K562 (cell line): ENCODE results near the gene AGRP. TPM values are rescaled to one million over a fixed set of nuclear protein-coding genes. Genes with fewer than 3 reads are reported as not detected.

ENCODE experiments used
- ATAC-seq: fragments of 200-7000 bp; cut with Tn5 transposase; 3 replicates; pipeline ENCODE4 v1.9.1; 2020; ENCODE audit warnings: moderate library complexity
- BruUV-seq: library from RNA; stranded (reverse); fragments of 400-500 nt; replicated peaks from 2 replicates; lab custom pipeline; 2021; lab: Mats Ljungman, UMichigan
- CTCF ChIA-PET: fragments of 300-600 bp; formaldehyde crosslinking; extraction: SDS; loops from one replicate; lab custom pipeline; 2021; ENCODE audit warnings: low intra/inter-chr PET ratio; lab: Yijun Ruan, JAX
- POLR2A ChIA-PET: fragments of 300-600, 350-650 bp; sonication (Branson Sonifier 250); formaldehyde crosslinking; extraction: SDS; loops from one replicate; lab custom pipeline; 2021; ENCODE audit warnings: antibody characterized with exemption, inconsistent platforms; lab: Yijun Ruan, JAX
- DNase-seq, 4 experiments: peaks; one replicate each; pipeline versions ENCODE4 v3.0.0 to v3.0.0-alpha.2; 2011 to 2018; ENCODE audit warnings: low spot score in 3 of 4, mixed read lengths in 3 of 4; ENCODE audit errors: extremely low read depth in 1 of 4
- FAIRE-seq: peaks from 2 replicates; lab custom pipeline; 2011; peaks lifted over from hg19 to GRCh38; lab: Jason Lieb, UNC
- H2AFZ ChIP-seq: 2 replicates; pipeline ENCODE4 v1.6.0; 2011; ENCODE audit warnings: low read depth, low read length, control low read depth, inconsistent platforms
- H3K27ac ChIP-seq: fragments of 200-600 bp; 3 replicates; pipeline ENCODE4 v1.8.0; 2011; ENCODE audit warnings: low read depth, mild to moderate bottlenecking, control low read depth, inconsistent platforms, low read length, moderate library complexity, mixed read lengths; ENCODE audit errors: extremely low read depth
- H3K27me3 ChIP-seq, 2 experiments: fragments of 300-600 bp in 1 of 2; 2 replicates in 1 of 2; 3 replicates in 1 of 2; pipeline versions ENCODE4 v1.6.0 to v1.8.0; 2011; ENCODE audit warnings: inconsistent platforms in 2 of 2, low read length in 2 of 2, mild to moderate bottlenecking in 1 of 2, mixed read lengths in 1 of 2, moderate library complexity in 1 of 2; ENCODE audit not compliant: control insufficient read depth in 2 of 2, insufficient read depth in 2 of 2
- H3K36me3 ChIP-seq: fragments of 300-600 bp; 3 replicates; pipeline ENCODE4 v1.8.0; 2011; ENCODE audit warnings: mild to moderate bottlenecking, low read length, inconsistent platforms; ENCODE audit not compliant: control insufficient read depth, insufficient read depth
- H3K4me1 ChIP-seq, 2 experiments: fragments of 200-600 bp in 1 of 2; replicated peaks in 1 of 2; 2 replicates in 1 of 2; 3 replicates in 1 of 2; pipeline versions ENCODE4 v1.5.1 to v1.8.0; 2011; ENCODE audit warnings: inconsistent platforms in 2 of 2, low read length in 2 of 2, mild to moderate bottlenecking in 1 of 2, mixed read lengths in 1 of 2, moderate library complexity in 1 of 2; ENCODE audit not compliant: control insufficient read depth in 2 of 2, insufficient read depth in 2 of 2
- H3K4me2 ChIP-seq: 2 replicates; pipeline ENCODE4 v1.6.1; 2011; ENCODE audit warnings: low read length, control low read depth, inconsistent platforms, mixed read lengths; ENCODE audit not compliant: insufficient read depth
- H3K4me3 ChIP-seq: fragments of 200-600 bp; sonication (generic), shearing (Covaris generic); 2 replicates; pipeline ENCODE4 v1.5.1; 2016; ENCODE audit warnings: control low read depth, inconsistent platforms
- H3K79me2 ChIP-seq: fragments of 200-600 bp; 3 replicates; pipeline ENCODE4 v1.8.0; 2011; ENCODE audit warnings: low read length, inconsistent platforms; ENCODE audit not compliant: control insufficient read depth, insufficient read depth
- H3K9ac ChIP-seq, 2 experiments: 2 replicates each; pipeline versions ENCODE4 v1.6.0 to v1.6.1; 2011; ENCODE audit warnings: low read depth in 2 of 2, low read length in 2 of 2, control low read depth in 1 of 2, inconsistent platforms in 1 of 2, mild to moderate bottlenecking in 1 of 2, mixed read lengths in 1 of 2; ENCODE audit not compliant: insufficient read depth in 1 of 2
- H3K9me1 ChIP-seq: one replicate; pipeline ENCODE4 v1.6.0; 2011; ENCODE audit warnings: inconsistent platforms, mild to moderate bottlenecking, low read length, moderate library complexity; ENCODE audit not compliant: control insufficient read depth, insufficient read depth
- H3K9me3 ChIP-seq: replicated peaks from 2 replicates; pipeline ENCODE4 v1.5.1; 2011; ENCODE audit warnings: low read depth, low read length, inconsistent platforms; ENCODE audit not compliant: control insufficient read depth, insufficient read depth
- H4K20me1 ChIP-seq: replicated peaks from 2 replicates; pipeline ENCODE4 v1.6.1; 2011; ENCODE audit warnings: low read length, inconsistent platforms, mixed read lengths; ENCODE audit not compliant: control insufficient read depth, insufficient read depth
- ATF1 ChIP-seq, 2 experiments: fragments of 450-650 bp in 1 of 2; IDR thresholded peaks; 2 replicates each; pipeline ENCODE4 v1.6.1; 2016; ENCODE audit warnings: missing compliant biosample characterization in 1 of 2, missing genetic modification characterization in 1 of 2
- CBFA2T2 ChIP-seq: fragments of 450-650 bp; conservative IDR thresholded peaks from 2 replicates; pipeline ENCODE4 v1.6.1; 2017; ENCODE audit warnings: mild to moderate bottlenecking
- CBX3 ChIP-seq, 2 experiments: IDR thresholded peaks; 1 replicate in 1 of 2; 2 replicates in 1 of 2; pipeline ENCODE4 v1.6.1; 2012; ENCODE audit warnings: inconsistent platforms in 2 of 2, low read length in 2 of 2, borderline replicate concordance in 1 of 2, control low read depth in 1 of 2
- HMGN3 ChIP-seq: IDR thresholded peaks from 2 replicates; pipeline ENCODE4 v1.6.1; 2011; ENCODE audit warnings: borderline replicate concordance, low read depth, mild to moderate bottlenecking, mixed read lengths, low read length; ENCODE audit not compliant: insufficient read length; ENCODE audit errors: extremely low read depth
- HOXB6 ChIP-seq: fragments of 250-450 bp; sonication (Bioruptor Pico); IDR thresholded peaks from 2 replicates; pipeline ENCODE4 v1.5.1; 2022; ENCODE audit warnings: mild to moderate bottlenecking, borderline replicate concordance
- KAT8 ChIP-seq: fragments of 450-650 bp; IDR thresholded peaks from 2 replicates; pipeline ENCODE4 v1.6.1; 2016; ENCODE audit warnings: low read depth, mild to moderate bottlenecking
- MAFF ChIP-seq: IDR thresholded peaks from 2 replicates; pipeline ENCODE4 v1.6.1; 2012; ENCODE audit warnings: low read length, improper control_type of control experiment
- MTA1 ChIP-seq: fragments of 450-650 bp; IDR thresholded peaks from 2 replicates; pipeline ENCODE4 v1.6.1; 2017; ENCODE audit warnings: borderline replicate concordance
- NFE2 ChIP-seq: IDR thresholded peaks from 2 replicates; pipeline ENCODE4 v1.6.1; 2014; ENCODE audit warnings: antibody characterized with exemption, low read depth
- RBM14 ChIP-seq: fragments of 200-400 bp; formaldehyde crosslinking; IDR thresholded peaks from 2 replicates; pipeline ENCODE4 v1.6.1; 2018; ENCODE audit warnings: low read depth, mild to moderate bottlenecking, low read length, moderate library complexity, borderline replicate concordance; ENCODE audit not compliant: insufficient read depth
- TCFL5 ChIP-seq: fragments of 250-450 bp; sonication (Bioruptor Pico); conservative IDR thresholded peaks from 2 replicates; pipeline ENCODE4 v1.6.1; 2021; ENCODE audit warnings: mild to moderate bottlenecking, moderate library complexity, matching md5 sums
- TOE1 ChIP-seq, 2 experiments: fragments of 450-650 bp in 1 of 2; sonication (generic) in 1 of 2; formaldehyde crosslinking in 1 of 2; IDR thresholded peaks; 2 replicates each; pipeline versions ENCODE4 v1.7.1 to v1.8.0; 2016 to 2022; ENCODE audit warnings: borderline replicate concordance in 2 of 2, mild to moderate bottlenecking in 2 of 2, antibody characterized with exemption in 1 of 2, inconsistent platforms in 1 of 2, low read depth in 1 of 2, missing genetic modification reagents in 1 of 2, moderate library complexity in 1 of 2
- ZC3H11A ChIP-seq: IDR thresholded peaks from 2 replicates; pipeline ENCODE4 v1.6.1; 2012; ENCODE audit warnings: low read depth, low read length, improper control_type of control experiment
- ZKSCAN1 ChIP-seq: fragments of 150-350 bp; IDR thresholded peaks from 2 replicates; pipeline ENCODE4 v1.6.1; 2016; ENCODE audit warnings: low read depth, low read length
- ZKSCAN8 ChIP-seq: fragments of 200-800 bp; sonication (Bioruptor generic); IDR thresholded peaks from 2 replicates; pipeline ENCODE4 v1.6.1; 2016; ENCODE audit warnings: missing genetic modification characterization, missing compliant biosample characterization
- ZNF584 ChIP-seq: fragments of 200-800 bp; sonication (Bioruptor generic); IDR thresholded peaks from 2 replicates; pipeline ENCODE4 v1.6.1; 2016; ENCODE audit warnings: low read depth, mild to moderate bottlenecking, missing genetic modification characterization, missing compliant biosample characterization
- WGBS: fragments of 100-300 bp; shearing (Covaris generic); methylation state at CpG from one replicate; pipeline ENCODE4 v1.1.6; 2016; ENCODE audit warnings: low coverage, mixed read lengths; ENCODE audit not compliant: insufficient coverage; ENCODE audit errors: missing lambda C conversion rate; 5-methylcytosine and 5-hydroxymethylcytosine counted together
- in situ Hi-C: fragments of 300-500 bp; cut with MboI; formaldehyde crosslinking; loops from 4 replicates; pipeline ENCODE4 v1.15.0; 2018; ENCODE audit warnings: inconsistent platforms, mixed read lengths
- intact Hi-C: fragments of 100-400 bp; cut with micrococcal nuclease; formaldehyde crosslinking; loops from 2 replicates; pipeline ENCODE4 v1.14.2; 2022
- polyA plus RNA-seq, 8 experiments: library from polyadenylated mRNA; depleted of rRNA in 4 of 8; stranded (reverse) in 5 of 8; unstranded in 3 of 8; fragments of >200 nt; fragmentation: Nextera tagmentation in 2 of 8; fragmentation: Illumina TruSeq in 1 of 8; extraction: Ambion mirVana in 2 of 8; extraction: Trizol in 1 of 8; gene quantifications; 2 replicates each; pipeline versions ENCODE4 v1.2.1 to v1.2.3, GENCODE V29; 2011 to 2014; ENCODE audit warnings: inconsistent platforms in 1 of 8, missing spikeins in 1 of 8
- total RNA-seq, 7 experiments: library from RNA; depleted of rRNA in 6 of 7; stranded (reverse); fragments of >200 nt in 6 of 7; fragmentation: Illumina TruSeq in 2 of 7; extraction: Trizol in 2 of 7; gene quantifications; 2 replicates each; pipeline versions ENCODE4 v1.2.1 to v1.2.3, GENCODE V29; 2011 to 2021; ENCODE audit warnings: low replicate concordance in 1 of 7
- TF ChIP-seq, protein P1 (sequence below): fragments of 450-650 bp; formaldehyde crosslinking; IDR thresholded peaks from 2 replicates; pipeline ENCODE4 v1.4.0; 2022; ENCODE audit warnings: mild to moderate bottlenecking, moderate library complexity
- TF ChIP-seq, protein P2 (sequence below): conservative IDR thresholded peaks from 2 replicates; pipeline ENCODE4 v1.6.1; 2011; ENCODE audit warnings: low read depth, mild to moderate bottlenecking, low read length; ENCODE audit not compliant: control insufficient read depth
- TF ChIP-seq, protein P3 (sequence below): fragments of 250-450 bp; sonication (Bioruptor Pico); IDR thresholded peaks from 2 replicates; pipeline ENCODE4 v1.9.0; 2021; ENCODE audit warnings: mild to moderate bottlenecking, inconsistent platforms

AGRP gene
- total and polyA plus RNA-seq, 9 of the 15 experiments (the other 6 are each of a cell fraction or from before 2014, with no cell fraction given) = not detected

DNA sequence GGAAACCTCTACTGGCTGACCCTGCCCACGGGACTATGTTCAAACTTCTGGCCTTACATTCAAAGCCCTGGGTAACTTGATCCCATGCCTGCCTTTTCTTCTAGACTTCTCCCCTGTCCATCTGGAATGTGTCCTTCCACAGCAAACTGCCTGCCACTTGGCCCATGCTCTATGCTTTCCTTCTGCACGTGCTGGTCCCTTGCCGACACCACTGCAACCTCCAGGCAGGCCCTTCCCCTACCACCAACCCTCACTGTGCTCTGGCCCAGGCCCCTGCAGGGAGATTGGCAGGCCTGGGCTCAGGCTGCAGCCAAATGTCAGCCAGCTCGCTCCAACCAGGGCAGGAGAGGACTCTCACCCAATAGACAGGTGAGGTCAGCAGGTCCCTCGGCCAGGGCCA is 41.4 kb downstream of the AGRP start:
- 62% methylated on average over 3 of the region's 5 CpGs for WGBS
- CTCF ChIA-PET = no interaction called here

More for the DNA sequence above, 41.4 kb downstream of the AGRP start:
- Histone ChIP-seq H3K4me3 (no peak overlapping the region), H3K36me3 (peaks cover 59% of the 10 kb centered on the region; the same call in 2 of the 3 replicates), H3K4me2 (no peak overlapping the region), H3K27me3 (no peaks in the 10 kb centered on the region), H3K9me1 (no peaks in the 10 kb centered on the region), H3K4me1 (peaks cover 0 to 30% of the 10 kb centered on the region in 2 experiments; a peak in 2 of 5 replicates), H3K27ac (no peak overlapping the region), H4K20me1 (peaks cover 18% of the 10 kb centered on the region; the same call in 1 of the 2 replicates), H3K79me2 (no peaks in the 10 kb centered on the region), H3K9ac (peak overlapping the region in 1 of 2 experiments; percentile 50; a peak in 1 of 4 replicates), H3K9me3 (no peaks in the 10 kb centered on the region), H2AFZ (no peak overlapping the region)
- FAIRE-seq (no peak), DNase-seq (no peak), ATAC-seq (no peak)
- no TSS peak for BruUV-seq
- in situ Hi-C loops (no loop called here), intact Hi-C loops (no loop called here)
- POLR2A ChIA-PET = interaction anchor here (0.5 to 1.3 kb wide), 3 partner anchors 8 to 26 kb away, joined by 3 read pairs; no protein-coding TSS in a partner anchor
- no peak for TF ChIP-seq TCFL5 (CRISPR knock-in tag)
- no peak for TF ChIP-seq ZKSCAN1
- no peak for TF ChIP-seq ZNF584 (CRISPR knock-in tag)
- TF ChIP-seq HMGN3 = no peak
- no peak for TF ChIP-seq ZC3H11A
- no peak for TF ChIP-seq ATF1 (CRISPR knock-in tag; IDR thresholded peaks at IDR 0.05)
- no peak for TF ChIP-seq ATF1 (tag; IDR thresholded peaks at IDR 0.05)
- TF ChIP-seq NFE2 = no peak
- TF ChIP-seq CBX3 (IDR thresholded peaks at IDR 0.05; ENCODE audit: borderline replicate concordance in 1 of 2, low read length in 2 of 2) = no peak
- TF ChIP-seq, protein P1, sequence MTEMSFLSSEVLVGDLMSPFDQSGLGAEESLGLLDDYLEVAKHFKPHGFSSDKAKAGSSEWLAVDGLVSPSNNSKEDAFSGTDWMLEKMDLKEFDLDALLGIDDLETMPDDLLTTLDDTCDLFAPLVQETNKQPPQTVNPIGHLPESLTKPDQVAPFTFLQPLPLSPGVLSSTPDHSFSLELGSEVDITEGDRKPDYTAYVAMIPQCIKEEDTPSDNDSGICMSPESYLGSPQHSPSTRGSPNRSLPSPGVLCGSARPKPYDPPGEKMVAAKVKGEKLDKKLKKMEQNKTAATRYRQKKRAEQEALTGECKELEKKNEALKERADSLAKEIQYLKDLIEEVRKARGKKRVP (CRISPR knock-in tag) = no peak
- no peak for TF ChIP-seq HOXB6 (CRISPR knock-in tag)
- TF ChIP-seq CBFA2T2 = no peak
- no peak for TF ChIP-seq MTA1
- TF ChIP-seq TOE1 (IDR thresholded peaks at IDR 0.05; ENCODE audit: borderline replicate concordance) = no peak
- no peak for TF ChIP-seq TOE1 (CRISPR knock-in tag; IDR thresholded peaks at IDR 0.05; ENCODE audit: borderline replicate concordance, low read depth)
- no peak for TF ChIP-seq KAT8
- no peak for TF ChIP-seq MAFF
- TF ChIP-seq RBM14 = no peak
- TF ChIP-seq, protein P2, sequence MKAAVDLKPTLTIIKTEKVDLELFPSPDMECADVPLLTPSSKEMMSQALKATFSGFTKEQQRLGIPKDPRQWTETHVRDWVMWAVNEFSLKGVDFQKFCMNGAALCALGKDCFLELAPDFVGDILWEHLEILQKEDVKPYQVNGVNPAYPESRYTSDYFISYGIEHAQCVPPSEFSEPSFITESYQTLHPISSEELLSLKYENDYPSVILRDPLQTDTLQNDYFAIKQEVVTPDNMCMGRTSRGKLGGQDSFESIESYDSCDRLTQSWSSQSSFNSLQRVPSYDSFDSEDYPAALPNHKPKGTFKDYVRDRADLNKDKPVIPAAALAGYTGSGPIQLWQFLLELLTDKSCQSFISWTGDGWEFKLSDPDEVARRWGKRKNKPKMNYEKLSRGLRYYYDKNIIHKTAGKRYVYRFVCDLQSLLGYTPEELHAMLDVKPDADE = no peak
- no peak for TF ChIP-seq ZKSCAN8 (CRISPR knock-in tag)
- TF ChIP-seq, protein P3, sequence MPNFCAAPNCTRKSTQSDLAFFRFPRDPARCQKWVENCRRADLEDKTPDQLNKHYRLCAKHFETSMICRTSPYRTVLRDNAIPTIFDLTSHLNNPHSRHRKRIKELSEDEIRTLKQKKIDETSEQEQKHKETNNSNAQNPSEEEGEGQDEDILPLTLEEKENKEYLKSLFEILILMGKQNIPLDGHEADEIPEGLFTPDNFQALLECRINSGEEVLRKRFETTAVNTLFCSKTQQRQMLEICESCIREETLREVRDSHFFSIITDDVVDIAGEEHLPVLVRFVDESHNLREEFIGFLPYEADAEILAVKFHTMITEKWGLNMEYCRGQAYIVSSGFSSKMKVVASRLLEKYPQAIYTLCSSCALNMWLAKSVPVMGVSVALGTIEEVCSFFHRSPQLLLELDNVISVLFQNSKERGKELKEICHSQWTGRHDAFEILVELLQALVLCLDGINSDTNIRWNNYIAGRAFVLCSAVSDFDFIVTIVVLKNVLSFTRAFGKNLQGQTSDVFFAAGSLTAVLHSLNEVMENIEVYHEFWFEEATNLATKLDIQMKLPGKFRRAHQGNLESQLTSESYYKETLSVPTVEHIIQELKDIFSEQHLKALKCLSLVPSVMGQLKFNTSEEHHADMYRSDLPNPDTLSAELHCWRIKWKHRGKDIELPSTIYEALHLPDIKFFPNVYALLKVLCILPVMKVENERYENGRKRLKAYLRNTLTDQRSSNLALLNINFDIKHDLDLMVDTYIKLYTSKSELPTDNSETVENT (CRISPR knock-in tag) = no peak
